Measurements from ENCODE around the gene SLC49A3.
"Not testable (repeated sequence)": the region's sequence is repeated elsewhere in the genome, so short reads cannot be mapped to it uniquely, and the experiment has no call there.

Gene SLC49A3

GRCh38 chr4:680091-680490 lies 8.9 kb downstream of the SLC49A3 start:
- no peak for DNase-seq

- DNase-seq, result no peak
Measured at GRCh38 chr4:679629-680028, 9.3 kb downstream of the SLC49A3 start.

- DNase-seq, result no peak
Measured at GRCh38 chr4:679104-679481, 9.9 kb downstream of the SLC49A3 start.

GRCh38 chr4:678331-679103 lies 10.4 kb downstream of the SLC49A3 start:
- no peak for DNase-seq

GRCh38 chr4:677431-678293 lies 11.3 kb downstream of the SLC49A3 start:
- no peak for DNase-seq

GRCh38 chr4:676871-677235 lies 12.1 kb downstream of the SLC49A3 start:
- DNase-seq, result no peak

GRCh38 chr4:675980-676870 lies 12.7 kb downstream of the SLC49A3 start:
- DNase-seq, result no peak

- peak in 2 of 6 experiments; percentile 31 to 45 for DNase-seq
Measured at GRCh38 chr4:675036-675882, 13.7 kb downstream of the SLC49A3 start.

GRCh38 chr4:674172-675035 lies 14.5 kb downstream of the SLC49A3 start, which contains the start of the genes ATP5ME and MYL5:
ATP5ME (minus strand) TSS chr4:674276; CDS start chr4:674247, 29 bp downstream.
MYL5 (plus strand) TSS chr4:674542; CDS start chr4:678027, 3,485 bp downstream.
- peak; percentile 97 to 98 (median 98) for DNase-seq

- peak in 1 of 6 experiments; percentile 46 for DNase-seq
Measured at GRCh38 chr4:673349-674091, 15.4 kb downstream of the SLC49A3 start.

- DNase-seq, result no peak
Measured at GRCh38 chr4:671769-672168, 17.2 kb downstream of the SLC49A3 start.

- DNase-seq, result not testable (repeated sequence)
Measured at GRCh38 chr4:669806-670559, 19.0 kb downstream of the SLC49A3 start.

- not testable (repeated sequence) for DNase-seq
Measured at GRCh38 chr4:668219-668618, 20.7 kb downstream of the SLC49A3 start.

- no peak for DNase-seq
Measured at GRCh38 chr4:667545-667925, 21.4 kb downstream of the SLC49A3 start.

GRCh38 chr4:666822-667544 lies 22.0 kb downstream of the SLC49A3 start:
- DNase-seq, result no peak

GRCh38 chr4:666436-666810 lies 22.5 kb downstream of the SLC49A3 start:
- DNase-seq, result no peak

GRCh38 chr4:665751-666435 lies 23.1 kb downstream of the SLC49A3 start:
- DNase-seq, result no peak

- DNase-seq, result no peak
Measured at GRCh38 chr4:665381-665750, 23.6 kb downstream of the SLC49A3 start.
